Peyer's patch (tissue), 4 donors: ENCODE results near the gene UFC1. TPM values are rescaled to one million over a fixed set of nuclear protein-coding genes. Genes with fewer than 3 reads are reported as not detected.

Experiments used
- DNase-seq, 3 donors: peaks; one replicate each; pipeline ENCODE4 v3.0.0-alpha.2; 2017 to 2019
- H3K27ac ChIP-seq, 4 donors: fragments of 200-600 bp; sonication (generic); one replicate each; pipeline ENCODE4 v1.5.1; 2016 to 2019
- H3K27me3 ChIP-seq, 2 donors: fragments of 200-600 bp; sonication (generic); one replicate each; pipeline ENCODE4 v1.5.1; 2019
- H3K36me3 ChIP-seq, 3 donors: fragments of 200-600 bp; sonication (generic); one replicate each; pipeline ENCODE4 v1.5.1; 2016 to 2019
- H3K4me1 ChIP-seq, 4 donors: fragments of 200-600 bp; sonication (generic); one replicate each; pipeline ENCODE4 v1.5.1; 2016 to 2019
- H3K4me3 ChIP-seq, 4 donors: fragments of 200-600 bp; sonication (generic); 1 replicate in 3 of 4; 2 replicates in 1 of 4; pipeline ENCODE4 v1.5.1; 2016 to 2019; ENCODE audit warnings: mild to moderate bottlenecking in 1 of 4
- H3K9me3 ChIP-seq, 4 donors: fragments of 200-600 bp; sonication (generic); one replicate each; pipeline ENCODE4 v1.5.1; 2016 to 2019; ENCODE audit warnings: mild to moderate bottlenecking in 1 of 4
- CTCF ChIP-seq, 6 experiments: fragments of 450-650 bp in 4 of 6; fragments of 200-600 bp in 2 of 6; sonication (generic) in 1 of 6; IDR thresholded peaks; one replicate each; pipeline ENCODE4 v1.5.1; 2017 to 2019; ENCODE audit warnings: antibody characterized with exemption in 6 of 6, mild to moderate bottlenecking in 3 of 6, moderate library complexity in 1 of 6
- POLR2A ChIP-seq, 2 donors: fragments of 450-650 bp; IDR thresholded peaks; one replicate each; pipeline ENCODE4 v1.5.1; 2017; ENCODE audit warnings: antibody characterized with exemption in 2 of 2, mild to moderate bottlenecking in 2 of 2, moderate library complexity in 2 of 2
- total RNA-seq, 4 donors: library from RNA; depleted of rRNA; stranded (reverse); fragments of >200 nt; gene quantifications; one replicate each; pipeline ENCODE4 v1.1.0, GENCODE V29; 2016

The UFC1 gene
- total RNA-seq, 4 donors from 2014 or later, result 36.9 to 82.5 (median 61.7) TPM

GRCh38 chr1:161196111-161196510, 42.3 kb downstream of the UFC1 start:
- Histone ChIP-seq H3K36me3 (no peaks in the 10 kb centered on the region), H3K27ac (peak overlapping the region in 2 of 4 donors; percentile 68 to 95), H3K27me3 (no peaks in the 10 kb centered on the region), H3K4me3 (peak overlapping the region in 2 of 4 donors; percentile 30 to 45), H3K4me1 (peaks cover 0 to 32% (median 9%) of the 10 kb centered on the region in 4 donors), H3K9me3 (no peaks in the 10 kb centered on the region)
- TF ChIP-seq CTCF (IDR thresholded peaks at IDR 0.05), result no peak
- no peak for TF ChIP-seq POLR2A (IDR thresholded peaks at IDR 0.05)
- no peak for DNase-seq

- no peak for TF ChIP-seq CTCF (IDR thresholded peaks at IDR 0.05)
- no peak for TF ChIP-seq POLR2A (IDR thresholded peaks at IDR 0.05)
- no peaks in the 10 kb centered on the region for H3K27me3 ChIP-seq
- no peaks in the 10 kb centered on the region for H3K36me3 ChIP-seq
- peak overlapping the region in 3 of 4 donors; percentile 2 to 45 (median 30) for H3K4me3 ChIP-seq
- peak overlapping the region in 3 of 4 donors; percentile 68 to 95 (median 93) for H3K27ac ChIP-seq
- H3K9me3 ChIP-seq, result no peaks in the 10 kb centered on the region
- peaks cover 0 to 38% (median 9%) of the 10 kb centered on the region in 4 donors for H3K4me1 ChIP-seq
- no peak for DNase-seq
These were observed 43.0 kb downstream of the UFC1 start for GRCh38 chr1:161196521-161197451.

- no peaks in the 10 kb centered on the region for H3K36me3 ChIP-seq
- H3K27ac ChIP-seq, result peak overlapping the region in 3 of 4 donors; percentile 68 to 95 (median 93)
- H3K9me3 ChIP-seq, result no peaks in the 10 kb centered on the region
- H3K4me3 ChIP-seq, result peak overlapping the region; percentile 2 to 45 (median 26)
- H3K4me1 ChIP-seq, result peaks cover 0 to 38% (median 7%) of the 10 kb centered on the region in 4 donors
- no peak for DNase-seq
- H3K27me3 ChIP-seq, result no peaks in the 10 kb centered on the region
- TF ChIP-seq CTCF (IDR thresholded peaks at IDR 0.05), result no peak
These were observed 43.9 kb downstream of the UFC1 start for GRCh38 chr1:161197560-161198193.

GRCh38 chr1:161198194-161198896, 44.6 kb downstream of the UFC1 start:
- no peaks in the 10 kb centered on the region for H3K27me3 ChIP-seq
- H3K9me3 ChIP-seq, result no peaks in the 10 kb centered on the region
- peak overlapping the region; percentile 2 to 45 (median 26) for H3K4me3 ChIP-seq
- peak overlapping the region; percentile 38 to 95 (median 80) for H3K27ac ChIP-seq
- no peak for DNase-seq
- TF ChIP-seq POLR2A (IDR thresholded peaks at IDR 0.05) (no peak), CTCF (IDR thresholded peaks at IDR 0.05) (no peak)
- H3K36me3 ChIP-seq, result no peaks in the 10 kb centered on the region
- H3K4me1 ChIP-seq, result peaks cover 0 to 44% (median 8%) of the 10 kb centered on the region in 4 donors

GRCh38 chr1:161198897-161199431, 45.2 kb downstream of the UFC1 start, which contains the start of gene ADAMTS4:
Gene ADAMTS4, minus strand, starts transcription at chr1:161199054. Its CDS starts 427 bp downstream, at chr1:161198627.
- peaks cover 0 to 6% (median 0%) of the 10 kb centered on the region in 3 donors for H3K36me3 ChIP-seq
- H3K27me3 ChIP-seq, result no peaks in the 10 kb centered on the region
- H3K9me3 ChIP-seq, result no peaks in the 10 kb centered on the region
- peak within 1 kb of the TSS; percentile 79 to 95 (median 88) for H3K27ac ChIP-seq
- no peak for TF ChIP-seq CTCF (IDR thresholded peaks at IDR 0.05)
- TF ChIP-seq POLR2A (IDR thresholded peaks at IDR 0.05), result peak in 1 of 2 donors; percentile 48
- H3K4me3 ChIP-seq, result peak within 1 kb of the TSS; percentile 2 to 45 (median 26)
- peak in 1 of 3 donors; percentile 73 for DNase-seq
- peaks cover 0 to 42% (median 8%) of the 10 kb centered on the region in 4 donors for H3K4me1 ChIP-seq
